Glomerular visceral epithelial cell (primary cell): ENCODE measurements around the gene IFNGR1.
"Not testable (repeated sequence)": the region's sequence is repeated elsewhere in the genome, so short reads cannot be mapped to it uniquely, and the experiment has no call there.

Source experiments
- DNase-seq: peaks from one replicate; pipeline ENCODE4 v3.0.0-alpha.2; 2016; ENCODE audit errors: extremely low spot score

The IFNGR1 gene

GRCh38 chr6:137213813-137214212, 5.4 kb downstream of the IFNGR1 start:
- DNase-seq = no peak

GRCh38 chr6:137213331-137213740, 5.8 kb downstream of the IFNGR1 start:
- DNase-seq = no peak

GRCh38 chr6:137211910-137212309, 7.3 kb downstream of the IFNGR1 start:
- DNase-seq = no peak

- DNase-seq = no peak
These were observed 8.3 kb downstream of the IFNGR1 start for GRCh38 chr6:137210903-137211302.

GRCh38 chr6:137208279-137208678, 10.9 kb downstream of the IFNGR1 start:
- DNase-seq = no peak

GRCh38 chr6:137207457-137207856, 11.7 kb downstream of the IFNGR1 start:
- DNase-seq = not testable (repeated sequence)

GRCh38 chr6:137206577-137206976, 12.6 kb downstream of the IFNGR1 start:
- no peak for DNase-seq

GRCh38 chr6:137203256-137203655, 15.9 kb downstream of the IFNGR1 start:
- no peak for DNase-seq

GRCh38 chr6:137202078-137202477, 17.1 kb downstream of the IFNGR1 start:
- no peak for DNase-seq

- no peak for DNase-seq
These were observed 18.2 kb downstream of the IFNGR1 start for GRCh38 chr6:137201006-137201405.

- DNase-seq = no peak
These were observed 18.9 kb downstream of the IFNGR1 start for GRCh38 chr6:137200288-137200687.

- no peak for DNase-seq
These were observed 21.2 kb downstream of the IFNGR1 start for GRCh38 chr6:137197684-137198645.

- DNase-seq = no peak
These were observed 25.7 kb downstream of the IFNGR1 start for GRCh38 chr6:137193256-137194070.

- no peak for DNase-seq
These were observed 26.4 kb downstream of the IFNGR1 start for GRCh38 chr6:137192821-137193220.

GRCh38 chr6:137191670-137192069, 27.5 kb downstream of the IFNGR1 start:
- DNase-seq = no peak

- no peak for DNase-seq
These were observed 27.9 kb downstream of the IFNGR1 start for GRCh38 chr6:137191236-137191635.

GRCh38 chr6:137190583-137191094, 28.5 kb downstream of the IFNGR1 start:
- DNase-seq = no peak

- DNase-seq = peak; percentile 5
These were observed 30.3 kb downstream of the IFNGR1 start for GRCh38 chr6:137188855-137189254.

- DNase-seq = no peak
These were observed 33.9 kb downstream of the IFNGR1 start for GRCh38 chr6:137185290-137185689.

- DNase-seq = no peak
These were observed 36.5 kb downstream of the IFNGR1 start for GRCh38 chr6:137182654-137183073.

GRCh38 chr6:137181891-137182653, 37.1 kb downstream of the IFNGR1 start:
- DNase-seq = no peak

GRCh38 chr6:137177611-137178010, 41.6 kb downstream of the IFNGR1 start:
- DNase-seq = no peak
